NCI-H748 treated with DMSO at 0.1 percent for 48 hours (cell line): ENCODE results near the gene ITGA2.
"Not testable (repeated sequence)": the region's sequence is repeated elsewhere in the genome, so short reads cannot be mapped to it uniquely, and the experiment has no call there.

Experiments
- DNase-seq: peaks from one replicate; lab custom pipeline; 2025; lab: John Stamatoyannopoulos, UW

Gene ITGA2

DNA sequence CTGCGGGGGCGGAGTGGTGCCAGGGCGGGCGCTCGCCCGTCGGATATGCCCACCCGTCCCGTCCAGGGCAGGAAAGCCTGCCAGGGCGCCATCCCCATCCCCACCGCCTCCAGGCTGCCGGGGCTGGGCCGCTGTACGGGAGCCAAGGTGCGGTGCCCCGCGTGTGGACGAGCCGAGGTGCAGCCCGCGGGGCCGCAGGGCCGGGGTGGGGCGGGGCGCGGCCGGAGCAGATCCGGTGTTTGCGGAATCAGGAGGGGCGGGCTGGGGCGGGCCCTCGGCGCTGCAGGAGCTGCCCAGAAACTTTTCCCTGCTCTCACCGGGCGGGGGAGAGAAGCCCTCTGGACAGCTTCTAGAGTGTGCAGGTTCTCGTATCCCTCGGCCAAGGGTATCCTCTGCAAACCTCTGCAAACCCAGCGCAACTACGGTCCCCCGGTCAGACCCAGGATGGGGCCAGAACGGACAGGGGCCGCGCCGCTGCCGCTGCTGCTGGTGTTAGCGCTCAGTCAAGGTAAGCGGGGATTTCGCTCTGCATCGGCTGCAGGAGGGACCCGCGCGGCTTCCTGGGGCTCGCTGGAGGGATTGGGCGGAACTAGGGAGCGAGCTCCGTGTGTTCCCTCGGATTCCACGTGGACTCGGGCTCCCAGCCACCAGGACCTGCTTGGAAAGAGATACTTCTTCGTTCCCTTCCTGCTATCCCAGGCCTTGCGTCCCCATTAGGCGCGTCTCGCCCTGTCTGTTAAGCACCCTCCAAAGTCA, at the start of gene ITGA2:
Gene ITGA2 (plus strand): TSS at position 328 of the 756 bp plus-strand sequence. CDS start 117 bp downstream, at position 445.
- peak; percentile 28 for DNase-seq

DNA sequence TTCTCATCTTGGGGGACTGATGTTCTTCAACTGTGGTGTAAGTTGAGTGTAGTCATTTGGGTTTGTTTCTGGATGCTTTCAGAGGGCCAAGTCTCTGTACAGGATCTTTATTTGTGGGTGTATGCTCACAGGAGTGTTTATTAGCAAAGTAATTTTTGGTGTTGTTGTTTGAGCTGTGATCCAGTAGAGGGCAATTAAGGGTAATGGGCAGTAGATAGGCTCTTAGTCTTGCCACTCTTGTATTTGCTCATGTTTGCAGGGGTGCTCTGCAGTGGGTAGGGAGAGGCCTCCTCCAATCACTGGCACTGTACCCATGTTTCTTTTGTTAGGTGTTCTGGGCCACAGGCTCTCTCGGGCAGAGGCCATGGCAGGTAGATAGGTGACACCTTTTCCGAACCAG, 45.9 kb upstream of the ITGA2 start:
- DNase-seq: no peak

DNA sequence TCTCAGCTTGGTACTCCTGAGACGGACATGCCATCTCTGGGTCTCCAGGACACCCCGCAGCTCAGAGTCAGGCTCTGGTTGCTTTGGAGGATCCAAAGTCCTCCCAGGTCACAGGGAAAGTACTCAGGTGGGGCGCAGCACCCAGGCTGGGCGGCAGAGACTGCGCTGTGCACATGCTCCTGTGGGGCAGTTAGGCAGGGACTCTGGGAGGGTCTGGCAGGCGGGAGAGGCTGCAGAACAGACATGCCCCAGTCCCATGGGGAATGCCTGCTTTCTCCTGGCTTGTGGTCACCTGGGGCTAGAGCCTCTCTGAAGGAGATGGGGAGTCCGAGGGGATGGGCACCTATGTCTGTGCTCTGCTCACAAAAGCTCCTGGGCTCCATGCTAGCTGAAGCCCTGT, 45.3 kb upstream of the ITGA2 start:
- no peak for DNase-seq

DNA sequence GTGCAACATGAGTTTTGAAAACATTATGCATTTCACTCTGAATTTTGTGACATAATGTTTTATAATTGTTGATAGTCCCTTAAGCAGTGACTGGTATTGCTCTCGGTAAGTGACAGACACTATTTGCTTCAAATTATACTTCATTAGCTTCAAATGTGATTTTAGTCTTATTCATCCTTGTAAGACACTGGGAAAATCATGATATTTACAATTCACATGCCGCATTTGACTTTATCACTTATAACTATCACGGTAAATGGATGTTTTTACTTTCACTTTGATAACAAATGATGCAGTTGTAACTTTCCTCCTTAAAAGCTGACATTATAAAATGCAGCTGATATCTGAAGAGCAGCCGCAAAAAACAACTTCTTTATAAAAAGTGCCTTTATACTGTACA, 44.1 kb upstream of the ITGA2 start:
- DNase-seq: no peak

DNA sequence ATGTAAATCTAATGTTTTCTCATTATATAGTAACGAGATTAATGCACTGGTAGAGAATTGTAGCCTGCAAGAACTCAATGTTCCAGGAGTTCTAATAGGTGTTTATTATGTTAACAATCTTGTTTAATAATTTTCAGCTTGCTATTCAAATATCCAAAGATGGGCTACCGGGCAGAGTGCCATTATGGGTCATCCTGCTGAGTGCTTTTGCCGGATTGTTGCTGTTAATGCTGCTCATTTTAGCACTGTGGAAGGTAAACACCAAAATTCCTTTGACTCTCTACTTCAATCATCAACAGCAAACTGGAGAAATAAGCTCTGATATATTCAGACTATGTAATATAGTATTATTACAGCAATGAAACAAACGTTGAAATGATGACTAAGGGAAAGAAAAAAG, 41.9 kb upstream of the ITGA2 start:
- DNase-seq: no peak

DNA sequence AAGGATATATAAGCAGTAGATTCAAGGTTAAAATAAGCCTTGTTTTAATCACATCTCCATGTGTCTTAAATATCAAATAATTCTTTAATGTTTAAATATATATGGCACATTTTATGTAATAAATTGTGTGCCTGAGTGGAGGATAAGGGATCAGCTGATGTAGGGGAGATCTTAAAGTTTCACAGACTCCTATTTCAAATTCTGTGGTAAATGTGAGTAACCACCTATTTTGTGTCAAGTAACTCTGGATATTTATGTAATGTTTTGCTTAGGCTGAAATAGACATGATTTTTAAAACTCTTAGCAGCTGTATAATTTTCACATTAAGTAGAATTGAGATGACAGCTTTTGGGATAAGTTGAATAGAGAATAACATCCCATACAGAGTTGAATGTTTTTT, 41.3 kb upstream of the ITGA2 start:
- DNase-seq: no peak

DNA sequence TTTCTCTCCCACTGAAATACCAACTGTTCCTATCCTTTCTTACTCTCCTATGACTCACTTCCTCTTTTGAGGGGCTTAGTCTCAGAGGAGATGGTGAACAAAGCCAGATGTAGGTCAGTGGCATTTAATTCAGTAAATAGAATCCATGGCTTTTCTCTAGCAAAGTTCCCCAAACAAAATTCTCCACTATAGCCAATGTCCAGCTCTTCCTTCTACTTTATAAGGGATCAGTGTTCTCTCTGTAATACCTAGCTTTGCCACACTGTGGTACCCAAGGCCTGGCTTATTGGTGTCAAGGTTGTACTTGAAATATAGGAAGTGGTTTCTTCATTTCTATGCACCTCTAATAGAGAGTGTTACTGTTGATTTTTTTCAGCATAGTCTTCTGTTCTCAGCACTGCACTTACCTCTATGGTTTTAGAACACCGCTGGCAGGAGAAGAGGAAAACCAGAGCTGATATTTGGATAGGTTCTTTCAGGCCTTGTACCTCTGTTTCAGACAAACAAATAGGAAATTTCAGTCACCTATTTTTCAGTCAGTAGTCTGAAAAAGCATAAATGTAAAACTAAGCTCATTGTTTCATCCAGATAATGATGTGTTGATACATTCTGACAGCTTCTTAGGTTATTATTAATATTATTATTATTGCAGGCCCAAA, 40.6 kb upstream of the ITGA2 start:
- DNase-seq: peak; percentile 42

DNA sequence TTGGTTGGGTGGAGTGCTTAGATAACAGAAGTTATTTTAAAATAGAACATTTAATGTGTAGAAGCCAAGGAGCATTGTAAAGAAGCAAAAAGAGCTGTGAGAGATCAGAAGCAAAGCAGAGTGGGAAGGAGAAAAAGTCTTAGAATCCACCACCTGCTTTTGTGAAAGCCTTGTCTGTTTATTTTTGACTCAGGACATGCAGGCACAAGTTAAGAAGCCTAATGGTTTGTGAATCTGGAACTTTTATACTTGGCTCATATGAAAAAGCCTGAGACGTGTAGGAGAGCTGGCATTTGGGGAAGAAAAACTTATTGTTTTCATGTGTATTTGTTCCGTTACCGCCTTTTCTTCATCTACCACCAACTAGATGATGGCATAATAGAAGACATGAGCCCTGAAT, 38.5 kb upstream of the ITGA2 start:
- no peak for DNase-seq

DNA sequence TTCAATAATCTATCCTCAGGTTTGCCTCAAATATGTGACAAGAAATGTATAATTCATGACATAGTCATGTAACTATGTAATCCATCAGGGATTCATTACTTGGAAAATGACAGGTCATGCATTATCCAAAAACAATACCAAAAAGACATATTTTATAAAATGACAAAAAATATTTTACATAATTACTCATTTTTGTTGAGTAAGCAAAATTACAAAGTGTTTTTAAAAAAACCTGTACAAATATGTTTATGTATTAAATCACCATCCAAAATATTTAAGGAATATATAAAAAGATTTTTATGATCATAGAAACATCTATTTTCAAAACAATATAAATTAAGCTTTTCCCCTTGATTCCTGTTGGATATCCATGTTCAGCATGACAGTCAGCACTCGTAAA, 36.7 kb upstream of the ITGA2 start:
- DNase-seq: no peak

DNA sequence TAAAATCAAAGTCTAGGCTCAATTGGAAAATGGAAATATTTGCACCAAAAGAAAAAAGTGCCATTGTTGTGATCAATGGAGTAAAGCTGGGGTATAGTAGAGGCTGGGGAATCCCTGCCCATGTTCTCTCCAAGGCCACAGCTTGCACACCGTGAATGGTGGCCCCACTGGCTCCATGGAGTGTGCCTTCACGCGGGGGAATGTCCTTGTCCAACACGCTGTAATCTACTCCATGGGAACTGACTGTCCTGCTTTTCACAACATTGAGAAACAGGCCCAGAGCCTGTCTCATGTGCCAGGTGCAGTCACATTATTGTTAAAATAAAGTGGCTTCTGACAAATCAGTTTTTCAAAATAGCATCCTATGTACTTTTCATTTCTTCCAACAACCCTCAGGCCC, 33.1 kb upstream of the ITGA2 start:
- DNase-seq: no peak

DNA sequence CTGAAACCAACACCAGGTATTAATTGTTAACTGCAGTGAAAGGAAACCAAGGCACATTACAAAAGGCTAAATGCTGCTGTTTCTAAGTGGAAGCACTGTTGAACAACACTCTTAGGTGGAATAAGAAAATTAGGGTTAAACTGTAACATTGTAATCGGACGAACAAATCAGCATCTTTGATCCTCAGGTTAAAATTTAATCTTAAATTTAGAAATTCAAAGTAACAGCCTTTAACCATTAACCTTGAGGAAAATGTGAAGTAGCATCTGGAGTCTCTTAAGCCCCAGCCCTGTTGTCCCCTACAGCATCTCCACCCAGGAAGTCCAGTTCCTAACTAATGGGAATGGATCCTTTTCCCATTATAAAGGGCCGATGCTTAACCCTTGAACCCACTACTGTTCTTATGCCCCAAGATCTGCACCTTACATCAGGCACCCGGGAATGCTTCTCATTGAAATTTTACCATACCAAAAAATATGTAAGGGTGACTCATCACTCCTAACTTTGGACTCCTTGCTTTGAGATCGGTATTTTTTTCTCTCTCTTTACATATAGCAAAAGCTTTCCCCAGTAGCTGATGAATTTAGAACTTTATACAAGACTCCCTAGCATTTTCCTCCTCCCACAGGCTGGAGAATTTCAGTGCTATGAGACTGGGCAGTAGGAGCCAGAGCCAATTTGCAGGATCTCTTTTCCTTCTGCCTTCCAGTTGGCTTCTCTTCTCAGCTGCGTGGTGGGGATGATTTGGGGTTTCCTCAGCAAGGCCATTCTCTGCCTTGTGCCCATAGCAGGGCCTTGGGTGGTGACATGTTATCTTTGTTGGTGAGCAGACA, 32.0 kb upstream of the ITGA2 start:
- no peak for DNase-seq

DNA sequence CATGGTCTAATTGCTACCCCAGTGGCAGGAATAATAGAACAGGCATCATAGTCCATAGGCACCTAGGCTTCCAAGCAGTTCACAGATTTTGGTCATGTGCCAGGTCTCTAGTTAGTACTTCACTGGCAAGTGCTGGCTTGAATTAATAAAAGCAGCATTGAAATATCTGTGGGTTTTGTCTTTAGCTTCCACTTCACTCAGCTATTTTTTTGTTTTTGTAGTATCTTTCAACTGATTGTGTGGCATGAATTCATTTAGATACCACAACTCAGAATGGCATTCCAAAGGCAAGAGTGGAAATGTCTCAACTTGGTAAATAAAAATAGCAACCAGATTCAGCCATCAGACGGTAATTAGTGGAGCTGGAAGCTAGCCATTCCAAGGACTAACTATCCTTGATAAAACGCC, 27.9 kb upstream of the ITGA2 start:
- no peak for DNase-seq

DNA sequence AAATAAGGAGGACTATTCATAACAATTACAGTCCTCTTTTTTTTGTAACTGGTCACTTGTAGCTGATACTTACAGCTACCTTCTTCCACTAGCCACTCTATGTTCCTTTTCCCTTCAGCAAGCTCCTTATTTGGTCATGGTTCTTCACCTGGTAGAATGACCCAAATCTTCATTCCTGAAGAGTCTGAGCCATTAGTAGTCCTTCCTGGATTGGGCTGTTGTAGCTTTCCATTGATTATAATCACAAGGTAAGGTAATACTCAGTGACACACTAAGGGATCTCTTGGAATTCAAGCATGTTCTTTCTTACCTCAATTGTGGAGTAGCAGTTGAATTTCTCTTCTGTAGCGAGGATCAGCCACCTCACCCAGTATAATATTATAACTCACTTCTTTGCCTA, 25.5 kb upstream of the ITGA2 start:
- no peak for DNase-seq

DNA sequence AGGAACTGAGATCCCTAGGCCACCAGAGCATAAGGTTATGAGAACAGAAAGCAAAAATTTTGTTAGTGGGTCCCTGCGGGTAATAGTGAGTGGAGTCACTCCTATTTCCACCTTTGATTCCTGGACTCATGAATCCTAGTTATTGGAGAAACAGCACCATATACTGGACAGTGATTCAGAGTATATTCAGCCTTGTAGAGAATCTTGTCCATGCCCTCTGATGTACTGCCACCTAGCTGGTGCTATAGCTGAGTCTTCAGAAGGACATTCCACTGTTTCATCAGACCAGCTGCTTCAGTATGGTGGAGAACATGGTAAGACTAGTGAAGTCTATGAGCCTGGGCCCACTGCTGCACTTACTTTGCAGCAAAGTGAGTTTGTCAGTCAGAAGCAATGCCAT, 25.0 kb upstream of the ITGA2 start:
- no peak for DNase-seq

DNA sequence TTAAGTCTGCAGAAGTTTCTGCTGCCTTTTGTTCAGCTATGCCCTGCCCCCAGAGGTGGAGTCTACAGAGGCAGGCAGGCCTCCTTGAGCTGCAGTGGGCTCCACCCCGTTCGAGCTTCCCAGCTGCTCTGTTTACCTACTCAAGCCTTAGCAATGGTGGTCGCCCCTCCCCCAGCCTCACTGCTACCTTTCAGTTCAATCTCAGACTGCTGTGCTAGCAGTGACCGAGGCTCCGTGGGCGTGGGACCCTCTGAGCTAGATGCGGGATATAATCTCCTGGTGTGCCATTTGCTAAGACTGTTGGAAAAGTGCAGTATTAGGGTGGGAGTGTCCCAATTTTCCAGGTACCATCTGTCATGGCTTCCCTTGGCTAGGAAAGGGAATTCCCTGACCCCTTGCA, 13.0 kb upstream of the ITGA2 start:
- DNase-seq: not testable (repeated sequence)

DNA sequence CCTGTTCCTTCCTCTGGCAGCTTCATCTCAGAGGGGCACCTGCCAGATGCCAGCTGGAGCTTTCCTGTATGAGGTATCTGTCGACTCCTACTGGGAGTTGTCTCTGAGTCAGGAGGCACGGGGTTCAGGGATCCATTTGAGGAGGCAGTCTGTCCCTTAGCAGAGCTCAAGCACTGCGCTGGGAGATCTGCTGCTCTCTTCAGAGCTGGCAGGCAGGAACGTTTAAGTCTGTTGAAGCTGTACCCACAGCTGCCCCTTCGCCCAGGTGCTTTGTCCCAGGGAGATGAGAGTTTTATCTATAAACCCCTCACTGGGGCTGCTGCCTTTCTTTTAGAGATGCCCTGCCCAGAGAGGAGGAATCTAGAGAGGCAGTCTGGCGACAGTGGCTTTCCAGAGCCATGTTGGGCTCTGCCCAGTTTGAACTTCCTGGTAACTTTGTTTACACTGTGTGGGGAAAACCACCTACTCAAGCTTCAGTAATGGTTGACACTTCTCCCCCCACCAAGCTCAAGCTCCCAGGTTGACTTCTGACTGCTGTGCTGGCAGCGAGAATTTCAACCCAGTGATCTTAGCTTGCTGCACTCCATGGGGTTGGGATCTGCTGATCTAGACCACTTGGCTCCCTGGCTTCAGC, 11.8 kb upstream of the ITGA2 start:
- DNase-seq: no peak

DNA sequence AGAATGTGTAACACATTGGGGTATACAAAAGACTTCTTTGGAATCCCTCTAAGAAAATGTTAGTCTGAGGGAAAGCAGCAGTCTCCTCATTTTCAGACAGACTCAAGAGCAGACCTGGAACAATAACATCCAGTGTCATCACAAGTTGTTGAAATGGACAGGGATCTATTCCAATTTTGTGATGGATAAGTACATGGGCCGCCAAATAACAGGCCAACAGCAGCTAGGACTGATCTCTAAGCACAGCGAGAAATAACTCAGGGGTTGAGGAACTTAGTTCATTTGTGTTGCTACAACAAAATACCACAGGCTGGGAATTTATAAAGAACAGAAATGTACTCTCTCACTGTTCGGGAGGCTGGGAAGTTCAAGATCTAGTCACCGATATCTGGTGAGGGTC, 7.6 kb upstream of the ITGA2 start:
- DNase-seq: no peak

DNA sequence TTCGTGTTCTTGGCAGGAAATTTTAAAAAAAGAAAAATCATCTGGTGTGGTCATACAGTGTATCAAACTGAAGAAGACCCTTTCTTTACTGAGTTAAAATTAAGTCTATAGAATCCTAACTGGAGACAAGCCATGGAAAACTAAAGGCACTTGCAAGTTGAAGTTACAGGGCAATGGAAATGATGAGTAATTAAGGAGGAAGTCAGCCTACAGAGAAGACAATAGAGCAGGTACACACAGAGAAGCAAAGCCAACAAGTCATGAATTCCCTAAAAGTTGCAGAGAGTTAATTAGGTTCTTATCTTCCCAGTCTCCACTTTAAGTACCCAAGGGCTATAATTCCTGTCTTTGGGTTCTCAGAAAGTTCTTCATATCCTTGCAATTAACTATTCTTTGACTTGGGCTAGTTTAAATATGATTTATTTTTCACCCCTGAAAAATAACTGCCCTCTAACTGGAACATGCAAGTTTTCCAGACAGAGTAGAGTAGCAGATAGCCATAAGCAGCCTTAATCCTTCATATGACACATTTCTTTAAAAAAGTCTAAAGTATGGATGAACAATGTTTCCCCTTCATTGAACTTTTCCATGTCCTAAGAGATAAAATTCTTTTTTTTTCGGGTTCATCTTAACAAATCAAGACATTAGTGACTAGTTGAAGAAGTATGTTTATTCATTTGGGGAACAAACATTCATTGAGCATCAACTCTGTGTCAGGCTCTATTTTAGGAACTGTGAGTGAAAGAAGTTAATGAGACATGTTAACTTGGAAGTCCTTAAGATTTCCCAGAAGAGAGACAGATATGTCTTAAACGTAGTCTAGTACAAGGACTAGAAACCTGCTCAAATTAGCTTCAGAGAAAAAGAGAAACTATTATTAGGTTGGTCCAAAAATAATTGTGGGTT, 5.2 kb upstream of the ITGA2 start:
- DNase-seq: no peak

DNA sequence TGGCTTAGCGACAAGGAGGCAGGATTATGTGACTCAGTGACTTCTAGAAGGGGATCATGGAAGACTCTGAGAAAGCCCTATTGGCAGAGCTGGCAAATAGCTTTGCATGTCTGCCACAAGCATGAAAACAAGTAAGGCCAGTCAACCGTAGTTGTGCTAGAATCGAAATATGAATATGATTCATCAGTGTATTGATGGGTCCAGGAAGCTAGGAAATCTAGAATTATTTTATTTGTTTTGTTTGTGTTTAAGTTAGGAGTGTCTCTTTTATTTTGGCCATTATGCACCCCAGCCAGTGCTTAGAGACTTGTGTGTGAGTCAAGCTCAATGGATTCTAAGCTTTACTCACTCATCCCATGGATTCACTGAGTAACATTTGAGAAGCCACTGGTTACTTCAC, 3.8 kb upstream of the ITGA2 start:
- no peak for DNase-seq

DNA sequence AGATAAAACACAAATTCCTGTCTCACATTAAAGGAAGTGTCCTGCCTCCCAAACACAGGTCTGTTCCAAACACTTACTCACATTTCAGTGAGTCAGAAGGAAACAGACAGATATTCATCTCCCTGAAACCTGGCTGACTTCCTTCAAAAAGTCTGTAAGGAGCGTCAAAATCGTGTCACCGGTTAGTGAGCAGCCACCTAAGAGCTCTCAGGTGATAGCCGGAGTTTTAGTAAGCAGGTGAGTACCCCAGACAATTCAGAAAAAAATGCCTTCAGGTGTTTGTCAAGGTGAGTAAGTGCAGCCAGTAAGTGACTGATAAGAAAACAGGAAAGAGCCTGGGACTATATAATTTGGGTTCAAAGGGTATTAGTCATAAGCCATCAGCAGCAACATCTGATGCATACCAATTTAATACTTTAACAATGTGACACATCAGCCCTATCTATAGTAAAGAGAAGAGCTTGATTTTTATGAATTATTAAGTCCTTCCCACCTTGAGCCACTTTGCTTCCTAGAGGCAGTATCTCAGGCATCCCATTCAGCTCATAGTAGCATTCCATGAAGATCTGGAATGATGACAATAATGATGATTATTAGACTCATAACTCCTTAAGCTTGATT, 1.3 kb upstream of the ITGA2 start:
- DNase-seq: no peak
